Mesenchymal stem cell (in vitro differentiated cells and primary cell): Measurements from ENCODE around the gene CRLF1.
A peak's percentile ranks its signal among the peaks of the same experiment; 100 is the strongest.

Source experiments
- DNase-seq: peaks from one replicate; pipeline ENCODE4 v3.0.0-alpha.2; 2013
- H2AFZ ChIP-seq: one replicate; pipeline ENCODE4 v1.6.1; 2013; ENCODE audit warnings: low read depth, mild to moderate bottlenecking, control low read depth, inconsistent platforms, low read length, moderate library complexity
- H2AK5ac ChIP-seq: 2 replicates; pipeline ENCODE4 v1.6.1; 2013; ENCODE audit warnings: low read length, moderate library complexity, mild to moderate bottlenecking, inconsistent platforms; ENCODE audit not compliant: severe bottlenecking
- H2BK120ac ChIP-seq: one replicate; pipeline ENCODE4 v1.6.1; 2013; ENCODE audit warnings: low read depth, mild to moderate bottlenecking, inconsistent platforms, low read length, moderate library complexity
- H2BK12ac ChIP-seq, 2 experiments: one replicate each; pipeline ENCODE4 v1.6.1; 2013; ENCODE audit warnings: inconsistent platforms in 2 of 2, low read length in 2 of 2, mild to moderate bottlenecking in 2 of 2, moderate library complexity in 2 of 2, control low read depth in 1 of 2
- H2BK15ac ChIP-seq: one replicate; pipeline ENCODE4 v1.6.1; 2013; ENCODE audit warnings: mild to moderate bottlenecking, low read depth, inconsistent platforms; ENCODE audit not compliant: poor library complexity, severe bottlenecking
- H2BK5ac ChIP-seq: 2 replicates; pipeline ENCODE4 v1.6.1; 2013; ENCODE audit warnings: low read depth, mild to moderate bottlenecking, low read length, control low read depth, inconsistent platforms; ENCODE audit not compliant: poor library complexity, severe bottlenecking
- H3K14ac ChIP-seq, 2 experiments: one replicate each; pipeline ENCODE4 v1.6.1; 2013; ENCODE audit warnings: inconsistent platforms in 2 of 2, low read length in 2 of 2, control low read depth in 1 of 2, mild to moderate bottlenecking in 1 of 2, moderate library complexity in 1 of 2
- H3K18ac ChIP-seq, 2 experiments: one replicate each; pipeline ENCODE4 v1.6.1; 2013; ENCODE audit warnings: inconsistent platforms in 2 of 2, low read length in 2 of 2, control low read depth in 1 of 2, low read depth in 1 of 2, mild to moderate bottlenecking in 1 of 2
- H3K23ac ChIP-seq, 2 experiments: one replicate each; pipeline ENCODE4 v1.6.1; 2013; ENCODE audit warnings: inconsistent platforms in 2 of 2, low read length in 2 of 2, mild to moderate bottlenecking in 2 of 2, moderate library complexity in 2 of 2, control low read depth in 1 of 2
- H3K27ac ChIP-seq: 2 replicates; pipeline ENCODE4 v1.5.1; 2013; ENCODE audit warnings: mild to moderate bottlenecking, moderate library complexity, low read length, control low read depth, inconsistent platforms; ENCODE audit not compliant: poor library complexity, severe bottlenecking
- H3K27me3 ChIP-seq, 2 experiments: 2 replicates each; pipeline versions ENCODE4 v1.6.1 to v1.7.0; 2013; ENCODE audit warnings: low read length in 2 of 2, mild to moderate bottlenecking in 2 of 2, moderate library complexity in 2 of 2, control low read depth in 1 of 2, inconsistent platforms in 1 of 2; ENCODE audit not compliant: control insufficient read depth in 1 of 2, insufficient read depth in 1 of 2
- H3K36me3 ChIP-seq, 2 experiments: 2 replicates each; pipeline versions ENCODE4 v1.6.1 to v1.7.0; 2013; ENCODE audit warnings: low read length in 2 of 2, control low read depth in 1 of 2, inconsistent platforms in 1 of 2, low read depth in 1 of 2, mild to moderate bottlenecking in 1 of 2; ENCODE audit not compliant: insufficient read depth in 2 of 2, control insufficient read depth in 1 of 2
- H3K4ac ChIP-seq, 2 experiments: one replicate each; pipeline ENCODE4 v1.6.1; 2013; ENCODE audit warnings: inconsistent platforms in 2 of 2, low read length in 2 of 2, mild to moderate bottlenecking in 2 of 2, moderate library complexity in 2 of 2, control low read depth in 1 of 2, low read depth in 1 of 2
- H3K4me1 ChIP-seq: 2 replicates; pipeline ENCODE4 v1.6.1; 2013; ENCODE audit warnings: low read depth, low read length, control low read depth; ENCODE audit not compliant: control insufficient read depth, insufficient read depth
- H3K4me2 ChIP-seq: 2 replicates; pipeline ENCODE4 v1.6.1; 2013; ENCODE audit warnings: low read length, mild to moderate bottlenecking, inconsistent platforms; ENCODE audit not compliant: poor library complexity, severe bottlenecking
- H3K4me3 ChIP-seq, 2 experiments: 2 replicates each; pipeline versions ENCODE4 v1.5.1 to v1.7.0; 2013; ENCODE audit warnings: low read length in 2 of 2, mild to moderate bottlenecking in 2 of 2, control low read depth in 1 of 2, low read depth in 1 of 2; ENCODE audit not compliant: insufficient read depth in 1 of 2
- H3K79me1 ChIP-seq: replicated peaks from 2 replicates; pipeline ENCODE4 v1.6.1; 2013; ENCODE audit warnings: mild to moderate bottlenecking, control low read depth, low read length, inconsistent platforms; ENCODE audit not compliant: poor library complexity, severe bottlenecking
- H3K9ac ChIP-seq: 2 replicates; pipeline ENCODE4 v1.7.0; 2013; ENCODE audit warnings: mild to moderate bottlenecking, low read length, moderate library complexity
- H3K9me3 ChIP-seq: 2 replicates; pipeline ENCODE4 v1.7.0; 2013; ENCODE audit warnings: mild to moderate bottlenecking, low read length; ENCODE audit not compliant: control insufficient read depth
- H4K8ac ChIP-seq: one replicate; pipeline ENCODE4 v1.6.1; 2013; ENCODE audit warnings: inconsistent platforms, mild to moderate bottlenecking, low read length, moderate library complexity
- H4K91ac ChIP-seq: one replicate; pipeline ENCODE4 v1.6.1; 2013; ENCODE audit warnings: mild to moderate bottlenecking, low read length, inconsistent platforms
- WGBS: methylation state at CpG from one replicate; pipeline ENCODE4 v1.1.7; 2013; ENCODE audit warnings: mixed read lengths; 5-methylcytosine and 5-hydroxymethylcytosine counted together

The CRLF1 gene

GRCh38 chr19:18590273-18591272 is 16.0 kb downstream of the CRLF1 start:
- Histone ChIP-seq H3K18ac (no peak overlapping the region), H3K4me1 (peaks cover 40% of the 10 kb centered on the region), H2BK120ac (no peak overlapping the region), H3K36me3 (peaks cover 9 to 16% of the 10 kb centered on the region in 2 experiments), H3K9me3 (no peaks in the 10 kb centered on the region), H3K27ac (no peak overlapping the region), H3K27me3 (peaks cover 0 to 11% of the 10 kb centered on the region in 2 experiments), H3K14ac (no peak overlapping the region), H3K4ac (no peak overlapping the region), H2BK5ac (no peak overlapping the region), H2BK12ac (peak overlapping the region in 1 of 2 experiments; percentile 30), H4K91ac (peak overlapping the region; percentile 74), H3K4me2 (peak overlapping the region; percentile 99), H4K8ac (peak overlapping the region; percentile 9), H2AK5ac (no peak overlapping the region), H3K4me3 (peak overlapping the region; percentile 33 to 93), H2BK15ac (no peak overlapping the region), H3K23ac (no peak overlapping the region), H3K79me1 (peaks cover 2% of the 10 kb centered on the region), H3K9ac (peak overlapping the region; percentile 89), H2AFZ (no peak overlapping the region)
- DNase-seq = peak; percentile 89
- 35% methylated on average over 40 of the region's 40 CpGs for WGBS

- Histone ChIP-seq H3K4ac (peak overlapping the region; percentile 9 to 78), H2AK5ac (no peak overlapping the region), H4K8ac (peak overlapping the region; percentile 97), H3K18ac (peak overlapping the region; percentile 61 to 71), H2BK5ac (no peak overlapping the region), H2BK15ac (peak overlapping the region; percentile 86), H3K4me1 (peaks cover 35% of the 10 kb centered on the region), H3K27ac (peak overlapping the region; percentile 70), H4K91ac (peak overlapping the region; percentile 78), H3K9me3 (no peaks in the 10 kb centered on the region), H3K79me1 (peaks cover 2% of the 10 kb centered on the region), H2BK12ac (peak overlapping the region in 1 of 2 experiments; percentile 75), H3K27me3 (peaks cover 0 to 3% of the 10 kb centered on the region in 2 experiments), H3K14ac (peak overlapping the region in 1 of 2 experiments; percentile 53), H3K4me2 (peak overlapping the region; percentile 99), H3K9ac (peak overlapping the region; percentile 89), H3K4me3 (peak overlapping the region; percentile 93), H3K36me3 (peaks cover 9 to 16% of the 10 kb centered on the region in 2 experiments), H2AFZ (peak overlapping the region; percentile 72), H3K23ac (peak overlapping the region in 1 of 2 experiments; percentile 83), H2BK120ac (no peak overlapping the region)
- peak; percentile 79 for DNase-seq
- under 1% methylated on average over 52 of the region's 52 CpGs for WGBS
Measured at GRCh38 chr19:18589380-18590272, 17.0 kb downstream of the CRLF1 start.

GRCh38 chr19:18588611-18589379 is 17.8 kb downstream of the CRLF1 start, which contains the start of gene REX1BD:
TSS of gene REX1BD (plus strand) at chr19:18588798. CDS start at chr19:18588802, 4 bp downstream.
- Histone ChIP-seq H3K36me3 (peaks cover 9 to 16% of the 10 kb centered on the region in 2 experiments), H3K27me3 (peaks cover 0 to 3% of the 10 kb centered on the region in 2 experiments), H3K4me1 (peaks cover 28% of the 10 kb centered on the region), H4K91ac (peak within 1 kb of the TSS; percentile 88), H2BK12ac (peak within 1 kb of the TSS in 1 of 2 experiments; percentile 84), H3K27ac (peak within 1 kb of the TSS; percentile 70), H3K4ac (peak within 1 kb of the TSS; percentile 78 to 99), H4K8ac (peak within 1 kb of the TSS; percentile 97), H3K9ac (peak within 1 kb of the TSS; percentile 89), H3K79me1 (peaks cover 2% of the 10 kb centered on the region), H2BK5ac (no peak within 1 kb of the TSS), H2BK120ac (peak within 1 kb of the TSS; percentile 92), H3K4me3 (peak within 1 kb of the TSS; percentile 93), H3K9me3 (no peaks in the 10 kb centered on the region), H3K14ac (peak within 1 kb of the TSS in 1 of 2 experiments; percentile 99), H2AFZ (peak within 1 kb of the TSS; percentile 98), H2AK5ac (no peak within 1 kb of the TSS), H3K23ac (peak within 1 kb of the TSS in 1 of 2 experiments; percentile 83), H3K18ac (peak within 1 kb of the TSS; percentile 97), H3K4me2 (peak within 1 kb of the TSS; percentile 99), H2BK15ac (peak within 1 kb of the TSS; percentile 86)
- peak; percentile 76 for DNase-seq
- WGBS = under 1% methylated on average over 46 of the region's 72 CpGs
